OCI-LY7 (cell line): ENCODE results near the gene INTS13. TPM values are rescaled to one million over a fixed set of nuclear protein-coding genes. Genes with fewer than 3 reads are reported as not detected.
A peak's percentile ranks its signal among the peaks of the same experiment; 100 is the strongest.

Experiments
- BruUV-seq: library from RNA; stranded (reverse); fragments of 400-500 nt; replicated peaks from 2 replicates; lab custom pipeline; 2021; lab: Mats Ljungman, UMichigan
- CTCF ChIA-PET: fragments of 300-600 bp; sonication (Branson Sonifier 250); formaldehyde crosslinking; loops from one replicate; lab custom pipeline; 2022; ENCODE audit warnings: antibody characterized with exemption; ENCODE audit not compliant: unreplicated experiment; lab: Charles Lee
- POLR2A ChIA-PET: fragments of 300-600 bp; sonication (Branson Sonifier 250); formaldehyde crosslinking; loops from one replicate; lab custom pipeline; 2022; ENCODE audit warnings: antibody characterized with exemption; lab: Charles Lee
- DNase-seq: peaks from one replicate; pipeline ENCODE4 v3.0.0-alpha.2; 2015; ENCODE audit warnings: low spot score
- H2AFZ ChIP-seq: fragments of 200-600 bp; sonication (generic), shearing (Covaris generic); 2 replicates; pipeline ENCODE4 v1.6.1; 2014; ENCODE audit warnings: mild to moderate bottlenecking, antibody characterized with exemption, low read length, moderate library complexity
- H3K27ac ChIP-seq: fragments of 200-600 bp; sonication (generic); 2 replicates; pipeline ENCODE4 v1.5.1; 2014; ENCODE audit warnings: mixed run types, low read depth, mild to moderate bottlenecking, moderate library complexity, low read length, inconsistent platforms; ENCODE audit not compliant: poor library complexity, severe bottlenecking
- H3K36me3 ChIP-seq: fragments of 200-600 bp; sonication (generic); 2 replicates; pipeline ENCODE4 v1.6.1; 2014; ENCODE audit warnings: mild to moderate bottlenecking, antibody characterized with exemption, low read length, moderate library complexity, mixed read lengths; ENCODE audit not compliant: insufficient read depth
- H3K4me1 ChIP-seq: fragments of 200-600 bp; sonication (generic); 2 replicates; pipeline ENCODE4 v1.5.1; 2014; ENCODE audit warnings: mild to moderate bottlenecking, low read length; ENCODE audit not compliant: insufficient read depth, poor library complexity, severe bottlenecking
- H3K4me2 ChIP-seq: fragments of 200-600 bp; sonication (generic); 2 replicates; pipeline ENCODE4 v1.6.1; 2014; ENCODE audit warnings: mild to moderate bottlenecking, low read length
- H3K4me3 ChIP-seq: fragments of 200-600 bp; sonication (generic); 2 replicates; pipeline ENCODE4 v1.5.1; 2014; ENCODE audit warnings: mild to moderate bottlenecking, low read depth, low read length; ENCODE audit not compliant: poor library complexity, severe bottlenecking
- H3K79me2 ChIP-seq: fragments of 200-600 bp; sonication (generic); 2 replicates; pipeline ENCODE4 v1.6.1; 2016; ENCODE audit warnings: low read depth, mild to moderate bottlenecking, low read length, moderate library complexity, mixed read lengths; ENCODE audit not compliant: insufficient read depth
- H3K9me2 ChIP-seq: fragments of 200-600 bp; sonication (generic); 2 replicates; pipeline ENCODE4 v1.6.1; 2016; ENCODE audit warnings: mild to moderate bottlenecking, low read length, mixed read lengths; ENCODE audit not compliant: insufficient read depth
- H3K9me3 ChIP-seq: fragments of 200-600 bp; sonication (generic); 2 replicates; pipeline ENCODE4 v1.6.1; 2014; ENCODE audit warnings: mild to moderate bottlenecking, mixed run types, low read length, mixed read lengths
- H4K20me1 ChIP-seq: fragments of 200-600 bp; sonication (generic); 2 replicates; pipeline ENCODE4 v1.6.1; 2014; ENCODE audit warnings: mild to moderate bottlenecking, antibody characterized with exemption, low read length, moderate library complexity, mixed read lengths; ENCODE audit not compliant: insufficient read depth
- EZH2phosphoT487 ChIP-seq: fragments of 200-600 bp; sonication (generic); IDR thresholded peaks from 2 replicates; pipeline ENCODE4 v1.6.1; 2018; ENCODE audit warnings: low read depth, borderline replicate concordance, mild to moderate bottlenecking, mixed run types, antibody characterized with exemption, low read length, moderate library complexity, mixed read lengths
- intact Hi-C: fragments of 100-400 bp; cut with micrococcal nuclease; formaldehyde crosslinking; loops from one replicate; pipeline ENCODE4 v1.10.0; 2022; ENCODE audit not compliant: unreplicated experiment
- total RNA-seq, 2 experiments: library from RNA; depleted of rRNA in 1 of 2; stranded (reverse); fragments of >200 nt in 1 of 2; shearing (Covaris generic) in 1 of 2; gene quantifications; 2 replicates each; pipeline ENCODE4 v1.2.3, GENCODE V29; 2014 to 2022
- TF ChIP-seq, protein P1 (sequence below): fragments of 200-600 bp; sonication (generic); conservative IDR thresholded peaks from 2 replicates; pipeline ENCODE4 v1.5.1; 2014; ENCODE audit warnings: mild to moderate bottlenecking, antibody characterized with exemption, low read length, moderate library complexity, mixed read lengths

INTS13 gene
- total RNA-seq, 2 experiments from 2014 or later: 34.2 to 39.1 TPM

DNA sequence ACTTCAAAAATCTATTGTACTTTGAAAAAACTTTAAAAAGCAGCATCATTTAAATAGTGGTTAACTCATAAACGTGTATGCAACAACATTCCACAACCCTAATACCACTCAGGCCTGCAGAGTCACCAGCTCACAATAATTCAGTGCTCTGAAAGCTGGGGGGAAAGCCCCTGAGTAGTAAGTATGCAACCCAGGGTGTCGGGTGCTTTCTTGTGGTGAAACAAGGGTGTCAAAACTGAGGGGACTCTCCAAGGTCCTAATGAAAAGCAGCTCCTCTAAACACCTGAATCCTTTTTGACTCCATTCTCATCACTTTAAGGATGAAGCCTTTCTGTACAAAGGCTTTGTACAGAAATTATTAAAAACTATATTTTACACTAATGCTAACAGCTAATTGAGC lies 34.2 kb upstream of the INTS13 start:
- intact Hi-C loops: no loop called here
- TF ChIP-seq EZH2phosphoT487: no peak
- TF ChIP-seq, protein P1, sequence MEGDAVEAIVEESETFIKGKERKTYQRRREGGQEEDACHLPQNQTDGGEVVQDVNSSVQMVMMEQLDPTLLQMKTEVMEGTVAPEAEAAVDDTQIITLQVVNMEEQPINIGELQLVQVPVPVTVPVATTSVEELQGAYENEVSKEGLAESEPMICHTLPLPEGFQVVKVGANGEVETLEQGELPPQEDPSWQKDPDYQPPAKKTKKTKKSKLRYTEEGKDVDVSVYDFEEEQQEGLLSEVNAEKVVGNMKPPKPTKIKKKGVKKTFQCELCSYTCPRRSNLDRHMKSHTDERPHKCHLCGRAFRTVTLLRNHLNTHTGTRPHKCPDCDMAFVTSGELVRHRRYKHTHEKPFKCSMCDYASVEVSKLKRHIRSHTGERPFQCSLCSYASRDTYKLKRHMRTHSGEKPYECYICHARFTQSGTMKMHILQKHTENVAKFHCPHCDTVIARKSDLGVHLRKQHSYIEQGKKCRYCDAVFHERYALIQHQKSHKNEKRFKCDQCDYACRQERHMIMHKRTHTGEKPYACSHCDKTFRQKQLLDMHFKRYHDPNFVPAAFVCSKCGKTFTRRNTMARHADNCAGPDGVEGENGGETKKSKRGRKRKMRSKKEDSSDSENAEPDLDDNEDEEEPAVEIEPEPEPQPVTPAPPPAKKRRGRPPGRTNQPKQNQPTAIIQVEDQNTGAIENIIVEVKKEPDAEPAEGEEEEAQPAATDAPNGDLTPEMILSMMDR: no peak
- Histone ChIP-seq H2AFZ (no peak overlapping the region), H3K4me3 (no peak overlapping the region), H3K9me3 (no peaks in the 10 kb centered on the region), H3K79me2 (no peaks in the 10 kb centered on the region), H4K20me1 (no peaks in the 10 kb centered on the region), H3K27ac (no peak overlapping the region), H3K4me2 (peak overlapping the region; percentile 14; the same call in 1 of the 2 replicates), H3K4me1 (peaks cover 16% of the 10 kb centered on the region), H3K9me2 (no peaks in the 10 kb centered on the region), H3K36me3 (peaks cover 76% of the 10 kb centered on the region)
- peak; percentile 29 for DNase-seq
- no TSS peak for BruUV-seq
- POLR2A ChIA-PET: interaction anchor here (0.7 to 2.4 kb wide), 6 partner anchors 8 to 101 kb away, joined by 3 to 18 read pairs (median 4); no protein-coding TSS in a partner anchor
- CTCF ChIA-PET: no interaction called here

DNA sequence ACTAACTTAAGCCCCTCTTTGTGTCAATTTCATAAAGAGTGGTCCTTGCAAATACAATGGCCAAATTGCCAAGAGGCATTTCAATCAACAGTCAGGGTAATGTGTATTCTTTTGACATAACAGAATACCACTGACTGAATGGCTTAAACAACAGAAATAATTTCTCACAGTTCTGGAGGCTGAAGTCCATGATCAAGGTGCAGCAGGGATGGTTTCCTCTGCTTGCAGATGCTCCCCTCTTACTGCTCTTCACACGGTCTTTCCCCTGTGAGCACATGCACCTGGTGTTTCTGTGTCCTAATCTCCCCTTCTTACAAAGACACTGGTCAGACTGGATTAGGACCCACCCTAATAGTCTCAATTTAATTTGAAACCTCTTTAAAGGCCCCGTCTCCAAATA lies 32.4 kb upstream of the INTS13 start:
- no peaks in the 10 kb centered on the region for H3K79me2 ChIP-seq
- H3K9me3 ChIP-seq: no peaks in the 10 kb centered on the region
- no peak for DNase-seq
- no peaks in the 10 kb centered on the region for H4K20me1 ChIP-seq
- CTCF ChIA-PET: no interaction called here
- intact Hi-C loops: no loop called here
- POLR2A ChIA-PET: interaction anchor here (0.6 to 0.8 kb wide), 2 partner anchors 11 to 1346 kb away, joined by 3 read pairs; no protein-coding TSS in a partner anchor
- BruUV-seq: no TSS peak
- H3K4me1 ChIP-seq: peaks cover 16% of the 10 kb centered on the region
- H3K36me3 ChIP-seq: peaks cover 70% of the 10 kb centered on the region
- H3K27ac ChIP-seq: no peak overlapping the region
- no peaks in the 10 kb centered on the region for H3K9me2 ChIP-seq
- no peak overlapping the region for H3K4me2 ChIP-seq
- TF ChIP-seq EZH2phosphoT487: no peak
- TF ChIP-seq, protein P1: no peak
- H2AFZ ChIP-seq: no peak overlapping the region
- H3K4me3 ChIP-seq: no peak overlapping the region

DNA sequence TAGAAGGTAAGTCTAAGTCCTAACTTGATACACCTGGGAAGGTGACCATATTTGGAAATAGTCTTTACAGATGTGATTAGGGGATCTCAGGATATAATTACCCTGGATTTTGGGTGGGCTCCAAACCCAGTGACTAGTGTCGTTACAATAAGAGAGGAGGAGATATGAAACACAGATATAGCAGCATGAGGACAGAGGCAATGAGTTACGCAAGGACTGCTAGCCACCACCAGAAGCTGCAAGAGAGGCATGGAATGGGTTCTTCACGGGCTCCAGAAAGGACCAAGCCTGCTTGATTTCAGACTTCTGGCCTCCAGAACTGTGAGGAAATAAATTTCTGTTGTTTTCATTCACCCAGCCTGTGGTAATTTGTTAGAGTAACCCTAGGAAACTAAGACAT lies 29.1 kb upstream of the INTS13 start:
- POLR2A ChIA-PET: no interaction called here
- Histone ChIP-seq H3K79me2 (no peaks in the 10 kb centered on the region), H4K20me1 (no peaks in the 10 kb centered on the region), H3K27ac (no peak overlapping the region), H3K4me1 (peaks cover 12% of the 10 kb centered on the region), H2AFZ (no peak overlapping the region), H3K9me2 (no peaks in the 10 kb centered on the region), H3K4me3 (no peak overlapping the region), H3K36me3 (peaks cover 62% of the 10 kb centered on the region), H3K9me3 (no peaks in the 10 kb centered on the region), H3K4me2 (no peak overlapping the region)
- CTCF ChIA-PET: no interaction called here
- no TSS peak for BruUV-seq
- intact Hi-C loops: no loop called here
- no peak for TF ChIP-seq EZH2phosphoT487
- TF ChIP-seq, protein P1: no peak
- no peak for DNase-seq
